ENCODE results near the gene TAS2R30.
"Not testable (repeated sequence)": the region's sequence is repeated elsewhere in the genome, so short reads cannot be mapped to it uniquely, and the experiment has no call there.

Gene TAS2R30

GRCh38 chr12:11130382-11130781 is 4.1 kb downstream of the TAS2R30 start:
- no peak for DNase-seq (ENCODE audit: low read depth)

GRCh38 chr12:11114130-11114529 is 20.3 kb downstream of the TAS2R30 start:
- not testable (repeated sequence) for DNase-seq (ENCODE audit: low read depth)

DNA sequence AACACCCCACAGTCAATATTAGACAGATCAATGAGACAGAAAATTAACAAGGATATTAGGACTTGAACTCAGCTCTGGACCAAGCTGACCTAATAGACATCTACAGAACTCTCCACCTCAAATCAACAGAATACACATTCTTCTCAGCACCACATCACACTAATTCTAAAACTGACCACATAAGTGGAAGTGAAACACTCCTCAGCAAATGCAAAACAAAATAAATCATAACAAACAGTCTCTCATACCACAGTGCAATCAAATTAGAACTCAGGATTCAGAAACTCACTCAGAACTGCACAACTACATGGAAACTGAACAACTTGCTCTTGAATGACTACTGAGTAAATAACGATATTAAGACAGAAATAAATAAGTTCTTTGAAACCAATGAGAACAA is 23.2 kb downstream of the TAS2R30 start:
- DNase-seq (ENCODE audit: low read depth): not testable (repeated sequence)

GRCh38 chr12:11108862-11109261 is 25.6 kb downstream of the TAS2R30 start:
- DNase-seq (ENCODE audit: low read depth): no peak

DNA sequence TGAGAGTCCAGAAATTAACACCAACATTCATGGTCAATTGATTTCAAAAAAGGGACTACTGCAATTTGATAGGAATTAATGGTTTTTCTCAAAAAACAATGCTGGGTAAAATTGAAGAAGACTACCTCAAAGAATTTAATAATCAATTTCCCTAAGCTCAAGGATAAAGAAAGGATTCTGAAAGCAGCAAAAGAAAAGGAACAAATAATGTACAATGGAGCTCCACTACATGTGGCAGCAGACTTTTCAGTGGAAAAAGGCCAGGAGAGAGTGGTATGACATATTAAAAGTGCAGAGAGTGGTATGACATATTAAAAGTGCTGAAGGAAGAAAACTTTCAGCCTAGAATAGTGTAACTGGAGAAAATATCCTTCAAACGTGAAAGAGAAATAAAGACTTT is 26.7 kb downstream of the TAS2R30 start:
- no peak for DNase-seq (ENCODE audit: low read depth)

- DNase-seq (ENCODE audit: low read depth): no peak
These were observed 28.2 kb downstream of the TAS2R30 start for GRCh38 chr12:11106288-11106687.

- no peak for DNase-seq (ENCODE audit: low read depth)
These were observed 28.9 kb downstream of the TAS2R30 start for GRCh38 chr12:11105546-11105945.

GRCh38 chr12:11094910-11095309 is 39.5 kb downstream of the TAS2R30 start:
- DNase-seq (ENCODE audit: low read depth): not testable (repeated sequence)

DNA sequence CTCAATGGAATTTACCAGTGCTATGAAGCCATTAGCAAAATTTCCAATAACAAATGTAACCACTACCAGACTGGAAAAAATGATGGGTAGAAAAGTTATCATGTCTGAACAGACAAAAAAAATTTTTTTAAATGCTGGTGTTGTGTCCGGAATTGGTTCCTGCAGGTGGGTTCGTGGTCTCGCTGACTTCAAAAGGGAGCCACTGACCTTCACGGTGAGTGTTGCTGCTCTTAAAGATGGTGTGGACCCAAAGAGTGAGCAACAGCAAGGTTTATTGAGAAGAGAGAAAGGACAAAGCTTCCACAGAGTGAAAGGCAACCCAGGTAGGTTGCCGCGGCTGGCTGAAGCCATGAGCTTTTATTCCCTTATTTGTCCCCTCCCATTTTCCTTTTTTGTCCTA is 42.3 kb downstream of the TAS2R30 start, which contains the start of gene TAS2R43:
Gene TAS2R43, minus strand, starts transcription at position 186 of the 400 bp plus-strand sequence. Its CDS starts 84 bp downstream, at position 102.
- no peak for DNase-seq (ENCODE audit: low read depth)

DNA sequence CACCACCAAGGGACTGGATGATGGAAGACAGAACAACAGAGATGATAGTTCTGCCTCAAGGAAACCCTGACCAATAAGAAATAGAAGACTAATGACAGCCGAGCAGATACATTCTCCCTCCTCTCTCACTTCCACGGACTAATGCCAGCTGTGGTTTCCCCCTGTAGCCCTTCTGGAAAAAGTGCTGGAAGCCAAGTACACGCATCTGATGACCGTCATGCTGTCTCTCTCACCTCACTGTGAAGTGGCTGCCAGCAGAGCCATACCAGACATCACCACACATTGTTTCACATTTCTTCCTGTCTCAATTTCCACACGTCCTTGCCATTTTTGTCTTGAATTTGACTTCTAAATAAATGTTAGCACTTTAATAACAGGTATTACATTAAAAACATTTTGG is 45.2 kb downstream of the TAS2R30 start:
- no peak for DNase-seq (ENCODE audit: low read depth)

DNA sequence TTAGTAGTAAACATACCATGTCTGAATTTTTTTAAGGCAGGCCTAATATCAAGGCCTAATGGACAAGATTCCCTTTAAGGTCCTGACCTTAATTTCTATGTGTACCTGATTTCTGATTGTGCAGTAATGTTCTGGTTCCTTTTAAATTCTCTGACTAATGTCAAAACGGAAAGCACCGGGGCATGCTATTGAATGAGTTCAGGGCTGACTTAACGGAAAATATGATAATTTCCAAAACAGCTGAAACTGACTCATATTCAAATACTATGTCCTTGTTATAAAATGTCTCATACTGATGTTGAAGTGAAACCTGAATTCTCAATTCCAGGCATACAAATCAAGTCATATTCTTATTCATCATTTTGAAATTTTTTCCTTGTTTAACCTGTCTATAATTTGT is 49.0 kb downstream of the TAS2R30 start:
- DNase-seq (ENCODE audit: low read depth): no peak

All from activated T-helper 1 cell treated with Interleukin-2 at 50 U/mL for 16 hours (primary cell).